GM21447 (cell line): ENCODE data around the gene CACNA2D2.

Experiments used
- ATAC-seq: cut with Tn5 transposase; IDR thresholded peaks from one replicate; pipeline ENCODE4 v1.9.1; 2021; ENCODE audit not compliant: unreplicated experiment

The CACNA2D2 gene

DNA sequence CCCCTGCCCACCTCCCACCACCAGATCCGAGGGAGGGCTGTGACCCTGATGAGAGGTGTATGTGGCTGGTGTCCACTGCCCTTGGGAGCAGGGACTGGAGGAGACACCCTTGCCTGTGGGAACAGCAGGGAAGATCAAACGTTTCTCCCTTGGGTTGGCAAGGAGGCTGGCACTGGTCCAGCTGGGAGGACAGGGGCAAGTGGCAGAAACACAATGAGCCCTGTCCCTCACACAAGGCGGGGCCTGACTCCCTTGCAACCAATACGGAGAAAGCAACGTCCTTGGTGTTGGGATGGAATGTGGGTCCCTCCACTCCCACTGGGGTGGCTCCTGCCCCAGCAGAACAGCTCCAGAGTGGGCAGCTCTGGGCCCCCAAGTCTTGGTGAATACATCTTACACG lies 186.1 kb downstream of the CACNA2D2 start:
- no peak for ATAC-seq

GRCh38 chr3:50316657-50317242 lies 186.7 kb downstream of the CACNA2D2 start:
- ATAC-seq = no peak

GRCh38 chr3:50314816-50315215 lies 188.6 kb downstream of the CACNA2D2 start:
- ATAC-seq = no peak

- ATAC-seq = no peak
Measured at GRCh38 chr3:50314342-50314741, 189.1 kb downstream of the CACNA2D2 start.
